Psoas muscle (tissue), 8 donors: ENCODE measurements around the gene CDKN2A. TPM values are rescaled to one million over a fixed set of nuclear protein-coding genes. Genes with fewer than 3 reads are reported as not detected.

Experiments used
- ATAC-seq, 4 donors: fragments of 200-7000 bp; cut with Tn5 transposase; one replicate each; pipeline ENCODE4 v1.9.1; 2020; ENCODE audit warnings: moderate library complexity in 3 of 4, mild to moderate bottlenecking in 2 of 4
- DNase-seq, 2 donors: peaks; one replicate each; pipeline ENCODE4 v3.0.0-alpha.2; 2020
- H3K27ac ChIP-seq: fragments of 200-600 bp; one replicate; pipeline ENCODE4 v1.8.0; 2022
- H3K27me3 ChIP-seq, 3 donors: fragments of 200-600 bp in 1 of 3; one replicate each; pipeline versions ENCODE4 v1.6.1 to v1.8.0; 2013 to 2022; ENCODE audit warnings: low read length in 2 of 3, mild to moderate bottlenecking in 2 of 3, moderate library complexity in 1 of 3; ENCODE audit not compliant: insufficient read depth in 3 of 3
- H3K36me3 ChIP-seq, 2 donors: fragments of 200-600 bp in 1 of 2; one replicate each; pipeline versions ENCODE4 v1.6.1 to v1.8.0; 2013 to 2022; ENCODE audit warnings: low read depth in 1 of 2, mild to moderate bottlenecking in 1 of 2, moderate library complexity in 1 of 2; ENCODE audit not compliant: insufficient read depth in 1 of 2
- H3K4me1 ChIP-seq: fragments of 200-600 bp; one replicate; pipeline ENCODE4 v1.8.0; 2022
- H3K4me3 ChIP-seq: fragments of 200-600 bp; one replicate; pipeline ENCODE4 v1.8.0; 2022; ENCODE audit warnings: mild to moderate bottlenecking
- H3K9me3 ChIP-seq: fragments of 200-600 bp; one replicate; pipeline ENCODE4 v1.8.0; 2022
- CTCF ChIP-seq: fragments of 200-600 bp; IDR thresholded peaks from one replicate; pipeline ENCODE4 v1.8.0; 2022; ENCODE audit warnings: antibody characterized with exemption
- WGBS, 3 donors: extraction: QIAGEN DNeasy Blood & Tissue Kit; methylation state at CpG; one replicate each; pipeline versions ENCODE4 v1.1.6 to v1.1.7; 2013; 5-methylcytosine and 5-hydroxymethylcytosine counted together
- intact Hi-C, 2 donors: fragments of 100-400 bp; cut with DNase I; formaldehyde crosslinking; loops; one replicate each; pipeline versions ENCODE4 v1.11.0 to v1.14.2; 2022
- polyA plus RNA-seq, 3 donors: library from polyadenylated mRNA; stranded (reverse); fragments of 200-250 nt; gene quantifications; one replicate each; pipeline ENCODE4 v1.2.3, GENCODE V29; 2013
- total RNA-seq, 4 donors: library from RNA; stranded (reverse); fragmentation: NEBNext Ultra II Directional in 2 of 4; extraction: Animal tissue kit (Norgen Biotek cat#: 25700) in 2 of 4; gene quantifications; one replicate each; pipeline versions ENCODE4 v1.2.1 to v1.2.4, GENCODE V29; 2021 to 2023
- donor health status: healthy with polysubstance abuse.
- donor health status: DM: no; HTN: no; CAD: no; lungs with moderate emphysema.
- donor health status: Bipolar disorder and iron deficiency.
- donor health status: healthy.
- donor health status: DM: yes; HTN: yes; CAD: no.
- donor health status: DM: no; HTN: no; CAD: no.
- donor health status: DM: no; HTN: no; CAD: no.
- donor health status: DM: yes; HTN: yes; CAD: no.

CDKN2A gene
- total and polyA plus RNA-seq, 7 donors = 0.04 to 0.66 (median 0.32) TPM; not detected in 4

DNA sequence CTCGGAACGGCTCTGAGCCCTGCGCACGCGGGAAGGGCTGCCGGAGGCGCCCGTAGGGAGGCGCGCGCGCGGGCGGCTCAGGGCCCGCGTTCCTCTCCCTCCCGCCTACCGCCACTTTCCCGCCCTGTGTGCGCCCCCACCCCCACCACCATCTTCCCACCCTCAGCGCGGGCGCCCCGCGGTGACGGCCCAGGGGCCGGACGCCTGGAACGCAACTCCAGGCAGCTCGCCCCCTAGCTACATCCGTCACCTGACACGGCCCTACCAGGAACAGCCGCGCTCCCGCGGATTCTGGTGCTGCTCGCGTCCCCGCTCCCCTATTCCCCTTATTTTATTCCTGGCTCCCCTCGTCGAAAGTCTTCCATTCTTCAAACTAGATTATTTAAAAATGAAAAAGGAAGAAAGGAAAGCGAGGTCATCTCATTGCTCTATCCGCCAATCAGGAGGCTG, 389 bp upstream of the CDKN2A start, which contains the start of gene CDKN2B-AS1:
TSS of gene CDKN2B-AS1 (plus strand) at position 236 of the 450 bp plus-strand sequence.
- no peaks in the 10 kb centered on the region for H3K9me3 ChIP-seq
- intact Hi-C loops = loop anchor here in 1 of 2 donors (10.0 kb wide), 2 partner anchors 60 to 120 kb away; no protein-coding TSS in a partner anchor
- H3K27ac ChIP-seq = peak within 1 kb of the TSS; percentile 60
- H3K4me3 ChIP-seq = peak within 1 kb of the TSS; percentile 98
- H3K4me1 ChIP-seq = peaks cover 5% of the 10 kb centered on the region
- peaks cover 0 to 29% (median 13%) of the 10 kb centered on the region in 3 donors for H3K27me3 ChIP-seq
- no peak for TF ChIP-seq CTCF
- H3K36me3 ChIP-seq = no peaks in the 10 kb centered on the region
- peak; percentile 59 to 73 (median 68) for ATAC-seq
- 0% methylated on average over 16 to 43 of the region's 43 CpGs for WGBS, 3 donors
- peak; percentile 41 to 63 for DNase-seq

DNA sequence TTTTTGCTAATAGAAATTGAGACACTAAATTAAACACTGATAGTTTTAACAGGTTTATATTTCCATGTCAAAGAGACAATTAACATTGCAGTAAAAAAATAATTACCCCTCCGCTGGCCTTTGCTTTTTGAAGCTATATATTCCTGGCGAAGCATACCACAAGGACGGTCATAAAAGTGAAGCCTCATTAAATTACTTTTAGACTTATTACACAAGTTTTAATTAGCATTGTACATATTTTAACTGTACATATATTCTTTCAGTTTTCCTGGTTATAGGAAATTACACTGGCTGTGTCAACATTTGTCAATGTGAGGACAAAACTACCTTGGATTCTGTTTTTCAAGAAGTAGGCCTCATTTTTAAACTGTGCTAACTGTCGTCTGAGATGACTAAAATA, 1.2 kb downstream of the CDKN2A start:
- 97 to 98% (median 98%) methylated on average over 4 of the region's 4 CpGs for WGBS, 3 donors
- ATAC-seq (no peak), DNase-seq (no peak)
- no peak overlapping the region for H3K27ac ChIP-seq
- no peak overlapping the region for H3K4me3 ChIP-seq
- intact Hi-C loops = loop anchor here in 1 of 2 donors (10.0 kb wide), 2 partner anchors 58 to 122 kb away; no protein-coding TSS in a partner anchor
- H3K4me1 ChIP-seq = peaks cover 5% of the 10 kb centered on the region
- TF ChIP-seq CTCF = no peak
- H3K9me3 ChIP-seq = no peaks in the 10 kb centered on the region
- no peaks in the 10 kb centered on the region for H3K36me3 ChIP-seq
- H3K27me3 ChIP-seq = peaks cover 4 to 44% (median 16%) of the 10 kb centered on the region in 3 donors

- H3K27ac ChIP-seq = no peak overlapping the region
- intact Hi-C loops = loop anchor here in 1 of 2 donors (10.0 kb wide), 2 partner anchors 57 to 123 kb away; no protein-coding TSS in a partner anchor
- DNase-seq = no peak
- peaks cover 5% of the 10 kb centered on the region for H3K4me1 ChIP-seq
- no peak overlapping the region for H3K4me3 ChIP-seq
- WGBS, 3 donors = 92 to 95% (median 95%) methylated on average over 5 of the region's 5 CpGs
- no peak for ATAC-seq
- H3K9me3 ChIP-seq = no peaks in the 10 kb centered on the region
- H3K27me3 ChIP-seq = peaks cover 4 to 58% (median 16%) of the 10 kb centered on the region in 3 donors
- no peak for TF ChIP-seq CTCF
- H3K36me3 ChIP-seq = no peaks in the 10 kb centered on the region
Measured at GRCh38 chr9:21991072-21991959, 2.9 kb downstream of the CDKN2A start.

DNA sequence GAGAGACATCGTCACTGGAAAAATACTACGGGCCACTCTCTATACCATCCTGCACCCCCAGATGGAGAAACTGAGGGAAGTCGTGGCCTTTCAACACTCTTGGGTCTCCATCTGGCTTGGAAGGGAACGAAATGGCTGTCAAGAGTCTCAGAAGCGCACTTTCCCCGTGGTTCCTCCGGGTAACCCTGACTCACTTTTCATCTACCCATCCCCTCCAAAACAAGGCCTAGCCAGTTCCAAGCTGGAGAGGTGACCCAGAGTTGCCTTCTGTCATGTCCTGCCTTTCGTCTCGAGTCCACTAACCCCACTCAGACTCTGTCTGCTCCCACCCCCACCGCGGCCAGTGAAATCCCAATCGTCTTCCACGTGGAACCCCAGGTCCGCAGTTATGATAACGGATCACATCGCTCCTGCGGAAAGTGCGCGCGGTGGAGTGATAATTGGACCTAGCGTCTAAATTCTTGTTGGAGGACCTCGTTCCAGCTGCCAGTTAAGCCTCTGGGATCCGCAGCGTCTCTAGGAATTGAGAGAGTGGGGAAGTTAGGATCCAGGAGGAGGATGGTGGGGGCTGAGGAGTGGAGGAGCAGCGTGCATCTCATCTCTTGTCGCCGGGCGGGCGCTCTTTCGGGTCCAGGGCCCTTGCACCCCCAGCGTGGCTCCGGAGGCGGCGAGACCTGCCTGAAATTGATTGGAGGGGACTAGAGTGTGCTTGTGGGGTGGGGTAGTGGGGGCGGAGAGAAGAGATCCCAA, 4.6 kb downstream of the CDKN2A start:
- DNase-seq (no peak), ATAC-seq (no peak)
- Histone ChIP-seq H3K4me1 (peaks cover 5% of the 10 kb centered on the region), H3K36me3 (no peaks in the 10 kb centered on the region), H3K27me3 (peaks cover 4 to 74% (median 16%) of the 10 kb centered on the region in 3 donors), H3K4me3 (no peak overlapping the region), H3K9me3 (no peaks in the 10 kb centered on the region), H3K27ac (no peak overlapping the region)
- 9 to 23% (median 20%) methylated on average over 35 of the region's 35 CpGs for WGBS, 3 donors
- intact Hi-C loops = loop anchor here in 1 of 2 donors (10.0 kb wide), 2 partner anchors 55 to 125 kb away; no protein-coding TSS in a partner anchor
- no peak for TF ChIP-seq CTCF
